ENCODE data around the gene METTL26.

Gene METTL26

DNA sequence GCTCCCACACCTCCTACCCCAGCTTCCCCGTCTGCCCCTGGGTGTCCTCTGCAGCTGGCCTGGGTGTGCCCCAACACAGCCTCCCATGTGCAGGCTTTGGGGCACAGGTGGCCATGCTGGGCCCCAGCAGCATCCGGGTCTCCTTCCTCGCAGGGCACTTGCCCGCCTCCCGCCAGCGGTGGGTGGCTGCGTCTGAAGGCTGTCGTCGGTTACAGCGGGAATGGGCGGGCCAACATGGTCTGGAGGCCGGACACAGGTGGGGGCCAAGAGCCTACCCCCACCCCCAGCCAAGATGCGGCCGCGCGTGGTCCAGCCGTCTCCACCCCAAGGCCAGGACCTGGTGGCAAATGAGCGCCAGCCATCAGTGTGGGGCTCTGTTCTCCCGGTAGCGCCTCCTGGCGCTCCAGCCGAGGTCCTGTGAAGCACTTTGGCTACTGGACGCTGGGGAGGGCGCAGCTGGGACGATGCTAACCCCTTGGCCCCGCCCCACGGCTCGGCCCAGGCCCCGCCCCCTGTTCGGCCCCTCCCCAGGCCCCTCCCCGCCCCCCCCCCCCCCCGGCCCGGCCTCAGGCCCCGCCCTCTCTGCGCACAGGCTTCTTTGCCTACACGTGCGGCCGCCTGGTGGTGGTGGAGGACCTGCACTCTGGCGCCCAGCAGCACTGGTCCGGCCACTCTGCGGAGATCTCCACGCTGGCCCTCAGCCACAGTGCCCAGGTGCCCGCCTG lies 24.5 kb upstream of the METTL26 start:
- Histone ChIP-seq H3K9me3 (ENCODE audit: insufficient read depth, low read depth, low read length) (no peaks in the 10 kb centered on the region), H3F3A (ENCODE audit: low read depth) (no peaks in the 10 kb centered on the region), H2AFZ (ENCODE audit: low read length) (no peak overlapping the region), H3K79me2 (ENCODE audit: insufficient read depth, low read length) (no peaks in the 10 kb centered on the region), H3K4me1 (ENCODE audit: insufficient read depth, low read length, poor library complexity, severe bottlenecking) (no peaks in the 10 kb centered on the region), H3K4me3 (ENCODE audit: low read length, poor library complexity, severe bottlenecking) (no peak overlapping the region), H3K36me3 (ENCODE audit: insufficient read depth, low read length) (no peaks in the 10 kb centered on the region), H4K20me1 (ENCODE audit: insufficient read depth, low read length, poor library complexity, severe bottlenecking) (no peaks in the 10 kb centered on the region), H3K27me3 (ENCODE audit: insufficient read depth, low read length, poor library complexity, severe bottlenecking) (no peaks in the 10 kb centered on the region), H3K4me2 (ENCODE audit: low read depth, low read length, poor library complexity, severe bottlenecking) (no peak overlapping the region), H3K9me2 (replicated peaks; ENCODE audit: low read depth, low read length) (no peaks in the 10 kb centered on the region), H3K9ac (ENCODE audit: low read depth, low read length, poor library complexity, severe bottlenecking) (no peak overlapping the region)
- TF ChIP-seq, protein P1, sequence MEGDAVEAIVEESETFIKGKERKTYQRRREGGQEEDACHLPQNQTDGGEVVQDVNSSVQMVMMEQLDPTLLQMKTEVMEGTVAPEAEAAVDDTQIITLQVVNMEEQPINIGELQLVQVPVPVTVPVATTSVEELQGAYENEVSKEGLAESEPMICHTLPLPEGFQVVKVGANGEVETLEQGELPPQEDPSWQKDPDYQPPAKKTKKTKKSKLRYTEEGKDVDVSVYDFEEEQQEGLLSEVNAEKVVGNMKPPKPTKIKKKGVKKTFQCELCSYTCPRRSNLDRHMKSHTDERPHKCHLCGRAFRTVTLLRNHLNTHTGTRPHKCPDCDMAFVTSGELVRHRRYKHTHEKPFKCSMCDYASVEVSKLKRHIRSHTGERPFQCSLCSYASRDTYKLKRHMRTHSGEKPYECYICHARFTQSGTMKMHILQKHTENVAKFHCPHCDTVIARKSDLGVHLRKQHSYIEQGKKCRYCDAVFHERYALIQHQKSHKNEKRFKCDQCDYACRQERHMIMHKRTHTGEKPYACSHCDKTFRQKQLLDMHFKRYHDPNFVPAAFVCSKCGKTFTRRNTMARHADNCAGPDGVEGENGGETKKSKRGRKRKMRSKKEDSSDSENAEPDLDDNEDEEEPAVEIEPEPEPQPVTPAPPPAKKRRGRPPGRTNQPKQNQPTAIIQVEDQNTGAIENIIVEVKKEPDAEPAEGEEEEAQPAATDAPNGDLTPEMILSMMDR (conservative IDR thresholded peaks at IDR 0.05; ENCODE audit: low read length) = no peak
- no peak for TF ChIP-seq EZH2phosphoT487 (IDR thresholded peaks at IDR 0.05; ENCODE audit: borderline replicate concordance)

DNA sequence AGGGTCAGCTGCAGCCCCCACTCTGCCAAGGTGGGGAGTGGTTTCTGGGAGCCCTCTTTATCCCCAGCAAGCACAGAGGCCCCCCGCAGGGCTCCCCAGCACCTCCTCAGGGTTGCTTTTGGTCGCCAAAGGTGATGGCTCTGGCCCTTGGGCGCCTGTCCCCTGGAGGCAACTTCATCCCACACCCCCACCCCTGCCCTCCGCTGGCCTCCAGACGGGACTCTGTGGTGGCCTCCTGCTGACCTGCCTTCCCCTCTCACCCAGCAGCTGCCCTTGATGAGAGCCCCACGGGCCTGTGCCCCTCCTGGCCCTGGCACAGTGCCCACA lies 24.0 kb upstream of the METTL26 start:
- Histone ChIP-seq H3K27me3 (ENCODE audit: insufficient read depth, low read length, poor library complexity, severe bottlenecking) (no peaks in the 10 kb centered on the region), H3K9ac (ENCODE audit: low read depth, low read length, poor library complexity, severe bottlenecking) (no peak overlapping the region), H3F3A (ENCODE audit: low read depth) (no peaks in the 10 kb centered on the region), H3K4me1 (ENCODE audit: insufficient read depth, low read length, poor library complexity, severe bottlenecking) (no peaks in the 10 kb centered on the region), H2AFZ (ENCODE audit: low read length) (no peak overlapping the region), H3K4me3 (ENCODE audit: low read length, poor library complexity, severe bottlenecking) (no peak overlapping the region), H3K36me3 (ENCODE audit: insufficient read depth, low read length) (no peaks in the 10 kb centered on the region), H3K9me2 (replicated peaks; ENCODE audit: low read depth, low read length) (no peaks in the 10 kb centered on the region), H3K4me2 (ENCODE audit: low read depth, low read length, poor library complexity, severe bottlenecking) (no peak overlapping the region), H4K20me1 (ENCODE audit: insufficient read depth, low read length, poor library complexity, severe bottlenecking) (no peaks in the 10 kb centered on the region), H3K9me3 (ENCODE audit: insufficient read depth, low read depth, low read length) (no peaks in the 10 kb centered on the region), H3K79me2 (ENCODE audit: insufficient read depth, low read length) (no peaks in the 10 kb centered on the region)
- TF ChIP-seq, protein P1 (conservative IDR thresholded peaks at IDR 0.05; ENCODE audit: low read length) = no peak
- TF ChIP-seq EZH2phosphoT487 (IDR thresholded peaks at IDR 0.05; ENCODE audit: borderline replicate concordance) = no peak

DNA sequence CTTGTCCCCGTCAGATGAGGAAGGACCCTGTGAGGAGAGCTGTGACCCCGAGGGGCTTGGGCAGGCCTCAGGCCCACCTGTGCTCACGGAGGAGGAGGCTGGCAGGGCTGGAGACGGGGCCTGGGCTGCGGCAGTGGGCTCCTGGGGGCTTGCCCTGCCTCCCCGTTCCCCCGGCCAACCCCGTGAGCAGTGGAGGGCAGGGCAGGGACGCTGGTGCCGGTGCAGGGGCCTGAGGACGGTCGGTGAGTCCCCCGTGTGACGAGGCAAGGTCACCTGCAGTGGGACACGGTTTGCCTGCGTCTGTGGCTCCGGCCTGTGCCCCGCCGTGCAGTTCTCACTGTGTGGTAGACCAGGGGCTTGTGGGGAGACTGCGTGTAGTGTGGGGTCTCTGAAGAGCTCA lies 23.5 kb upstream of the METTL26 start:
- Histone ChIP-seq H3K9ac (ENCODE audit: low read depth, low read length, poor library complexity, severe bottlenecking) (no peak overlapping the region), H3K4me2 (ENCODE audit: low read depth, low read length, poor library complexity, severe bottlenecking) (no peak overlapping the region), H3K36me3 (ENCODE audit: insufficient read depth, low read length) (no peaks in the 10 kb centered on the region), H3K79me2 (ENCODE audit: insufficient read depth, low read length) (no peaks in the 10 kb centered on the region), H3K27me3 (ENCODE audit: insufficient read depth, low read length, poor library complexity, severe bottlenecking) (no peaks in the 10 kb centered on the region), H3K4me3 (ENCODE audit: low read length, poor library complexity, severe bottlenecking) (no peak overlapping the region), H3K9me2 (replicated peaks; ENCODE audit: low read depth, low read length) (no peaks in the 10 kb centered on the region), H3K4me1 (ENCODE audit: insufficient read depth, low read length, poor library complexity, severe bottlenecking) (no peaks in the 10 kb centered on the region), H3F3A (ENCODE audit: low read depth) (no peaks in the 10 kb centered on the region), H4K20me1 (ENCODE audit: insufficient read depth, low read length, poor library complexity, severe bottlenecking) (no peaks in the 10 kb centered on the region), H3K9me3 (ENCODE audit: insufficient read depth, low read depth, low read length) (no peaks in the 10 kb centered on the region), H2AFZ (ENCODE audit: low read length) (no peak overlapping the region)
- no peak for TF ChIP-seq EZH2phosphoT487 (IDR thresholded peaks at IDR 0.05; ENCODE audit: borderline replicate concordance)
- TF ChIP-seq, protein P1 (conservative IDR thresholded peaks at IDR 0.05; ENCODE audit: low read length) = no peak

Measured in Loucy (cell line).